GM12891 (cell line): ENCODE data around the gene GORASP1.

Experiments used
- DNase-seq: peaks from one replicate; pipeline ENCODE4 v3.0.0; 2011; ENCODE audit warnings: low spot score; ENCODE audit not compliant: insufficient read length
- FAIRE-seq: peaks from 2 replicates; lab custom pipeline; 2011; peaks lifted over from hg19 to GRCh38; lab: Jason Lieb, UNC
- PAX5 ChIP-seq: IDR thresholded peaks from 2 replicates; pipeline ENCODE4 v1.6.1; 2011; ENCODE audit warnings: low read length, moderate library complexity, mild to moderate bottlenecking; ENCODE audit not compliant: insufficient read depth, severe bottlenecking
- POLR2A ChIP-seq: IDR thresholded peaks from 2 replicates; pipeline ENCODE4 v1.6.1; 2011; ENCODE audit warnings: low read depth, low read length, control low read depth
- POLR2AphosphoS5 ChIP-seq: IDR thresholded peaks from 2 replicates; pipeline ENCODE4 v1.6.1; 2011; ENCODE audit warnings: low read depth, low read length, control low read depth
- POU2F2 ChIP-seq: IDR thresholded peaks from 2 replicates; pipeline ENCODE4 v1.6.1; 2011; ENCODE audit warnings: low read depth, mild to moderate bottlenecking, control low read depth, low read length, moderate library complexity
- SPI1 ChIP-seq: IDR thresholded peaks from 2 replicates; pipeline ENCODE4 v1.6.1; 2011; ENCODE audit warnings: low read depth, low read length, control low read depth
- TAF1 ChIP-seq: IDR thresholded peaks from 2 replicates; pipeline ENCODE4 v1.6.1; 2011; ENCODE audit warnings: low read depth, low read length, control low read depth

GORASP1 gene

DNA sequence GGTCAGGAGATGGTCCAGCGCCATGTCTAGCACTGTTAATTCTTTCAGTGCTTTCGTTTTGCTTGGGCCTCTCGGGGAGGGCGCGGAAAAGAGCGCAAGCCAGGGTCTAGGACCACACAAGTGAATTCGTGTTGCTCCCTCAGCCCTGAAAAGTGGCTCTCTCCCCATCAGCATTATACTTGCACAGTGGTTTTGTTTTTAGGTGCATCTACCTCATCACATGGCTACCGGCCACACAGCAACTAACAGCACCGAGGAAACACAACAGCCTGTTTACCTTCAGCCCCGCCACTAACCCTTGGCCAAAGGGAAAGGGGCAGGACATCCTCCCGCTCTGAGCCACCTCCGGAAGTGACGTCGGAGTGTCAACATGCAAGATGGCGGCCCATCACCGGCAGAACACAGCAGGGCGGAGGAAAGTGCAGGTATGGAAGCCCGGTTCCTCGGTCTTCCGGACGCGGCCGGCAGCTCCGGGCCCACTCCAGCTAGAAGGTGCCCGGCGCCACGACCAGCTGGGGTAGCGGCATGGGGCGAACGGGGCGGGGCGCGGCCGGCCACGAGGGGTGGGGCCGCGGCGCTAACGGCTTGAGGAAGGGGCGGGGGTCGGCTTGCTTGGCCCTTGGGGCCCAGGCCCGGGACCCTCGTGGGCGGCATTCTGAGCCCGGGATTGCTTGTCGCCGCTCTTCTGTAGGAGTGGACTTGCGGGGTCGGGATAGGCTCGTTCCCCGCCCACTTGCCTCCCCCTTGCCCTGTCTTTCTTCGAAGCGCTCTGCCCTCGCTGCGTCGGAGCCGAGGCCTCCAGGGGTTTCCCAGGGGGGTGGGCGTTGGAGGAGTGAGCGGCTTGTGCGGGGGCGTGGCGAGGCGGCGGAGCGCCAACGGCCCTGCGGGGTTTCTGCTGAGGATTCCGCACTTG, 55.5 kb downstream of the GORASP1 start, which contains the start of the genes SCN11A and WDR48:
Gene SCN11A, minus strand, starts transcription at position 296 of the 913 bp plus-strand sequence. CDS start 101,582 bp downstream, outside the sequence.
Gene WDR48, plus strand, starts transcription at position 368 of the 913 bp plus-strand sequence. Its CDS starts 10 bp downstream, at position 378.
- peak; percentile 89 for DNase-seq
- FAIRE-seq, result peak; percentile 100
- TF ChIP-seq POLR2AphosphoS5 (peak; percentile 98), POU2F2 (peak; percentile 91), PAX5 (no peak), POLR2A (peak; percentile 96), SPI1 (0 out of 2 replicates have a peak, but pooled peaks have one; percentile 9), TAF1 (peak; percentile 94)

DNA sequence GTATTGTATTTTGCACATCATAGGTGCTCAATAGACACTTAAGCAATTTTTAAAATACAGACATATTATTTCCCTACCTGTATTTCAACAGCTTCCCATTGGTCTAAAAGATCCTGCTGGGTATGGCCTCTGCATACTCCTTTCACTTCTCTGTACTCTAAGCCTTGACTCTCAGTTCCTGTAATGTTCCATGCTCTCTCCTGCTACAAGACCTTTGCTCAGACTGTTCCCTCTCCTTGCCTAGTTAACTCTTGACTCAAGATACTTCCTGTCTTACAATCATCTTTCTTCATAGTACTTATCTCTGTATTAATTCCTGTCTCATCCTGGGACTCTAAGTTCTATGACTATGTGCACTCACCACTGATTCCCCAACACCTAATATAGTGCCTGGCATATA, 57.4 kb downstream of the GORASP1 start:
- peak; percentile 5 for FAIRE-seq
- DNase-seq, result no peak
- TF ChIP-seq SPI1 (peak; percentile 77), TAF1 (no peak)
